ENCODE results near the gene SCN8A. TPM values are rescaled to one million over a fixed set of nuclear protein-coding genes. Genes with fewer than 3 reads are reported as not detected.

SCN8A gene
- total and polyA plus RNA-seq, 2 donors (not counting 3 experiments of a cell fraction or from before 2014, with no cell fraction given), result 9.4 to 20.4 TPM

- TF ChIP-seq GATA2 (IDR thresholded peaks at IDR 0.05; ENCODE audit: insufficient read depth, insufficient read length, low read depth, low read length) (no peak), POLR2AphosphoS5 (IDR thresholded peaks at IDR 0.05; ENCODE audit: insufficient read depth, low read depth, low read length) (no peak), EZH2 (IDR thresholded peaks at IDR 0.05; ENCODE audit: borderline replicate concordance, low read depth, low read length, severe bottlenecking) (no peak), CTCF (IDR thresholded peaks at IDR 0.05; ENCODE audit: extremely low read depth in 1 of 2, insufficient read depth in 1 of 2, low read depth in 1 of 2, low read length in 2 of 2) (no peak), MAX (IDR thresholded peaks at IDR 0.05; ENCODE audit: insufficient read depth, insufficient read length) (no peak), MYC (IDR thresholded peaks at IDR 0.05; ENCODE audit: low read depth, low read length) (no peak), JUN (IDR thresholded peaks at IDR 0.05; ENCODE audit: borderline replicate concordance, insufficient read depth, insufficient read length, low read depth) (no peak), POLR2A (IDR thresholded peaks at IDR 0.05; ENCODE audit: low read depth, low read length) (no peak), FOS (IDR thresholded peaks at IDR 0.05; ENCODE audit: borderline replicate concordance, insufficient read depth, low read length) (no peak)
- Histone ChIP-seq H3K79me2 (ENCODE audit: control insufficient read depth, insufficient read depth, low read length) (no peaks in the 10 kb centered on the region), H3K27me3 (ENCODE audit: control insufficient read depth in 2 of 2, insufficient read depth in 2 of 2, low read length in 2 of 2) (no peaks in the 10 kb centered on the region), H3K27ac (ENCODE audit: insufficient read depth, low read depth, low read length) (no peak overlapping the region), H3K36me3 (ENCODE audit: control insufficient read depth in 2 of 2, extremely low read depth in 1 of 2, insufficient read depth in 2 of 2, low read length in 2 of 2) (no peaks in the 10 kb centered on the region), H3K9me3 (replicated peaks; ENCODE audit: control insufficient read depth, insufficient read depth, low read length) (no peaks in the 10 kb centered on the region), H3K4me3 (replicated peaks in 1 of 3; ENCODE audit: insufficient read depth in 1 of 3, low read depth in 1 of 3, low read length in 3 of 3) (no peak overlapping the region), H3K9me1 (replicated peaks; ENCODE audit: control insufficient read depth, extremely low read depth, insufficient read depth, low read length) (no peaks in the 10 kb centered on the region), H2AFZ (ENCODE audit: low read depth, low read length) (no peak overlapping the region), H4K20me1 (replicated peaks; ENCODE audit: control insufficient read depth, extremely low read depth, insufficient read depth, low read length) (no peaks in the 10 kb centered on the region), H3K4me1 (ENCODE audit: control insufficient read depth, extremely low read depth, insufficient read depth, low read length) (peaks cover 2% of the 10 kb centered on the region), H3K9ac (replicated peaks; ENCODE audit: extremely low read depth, insufficient read depth, low read length) (no peak overlapping the region), H3K4me2 (ENCODE audit: insufficient read depth, low read length) (no peak overlapping the region)
- no TSS peak for BruUV-seq (replicated peaks)
- no peak for DNase-seq (ENCODE audit: low read depth, low spot score)
- ChIA-PET POLR2A (no interaction called here), CTCF (interaction anchor here (1.3 kb wide), 1 partner anchor 9 kb away, joined by 4 read pairs; no protein-coding TSS in a partner anchor)
- intact Hi-C loops (cut with micrococcal nuclease), result no loop called here
- dilution Hi-C loops (cut with MboI; ENCODE audit: extremely low pct_ligation_motif_present, low sequenced_read_pairs), result no loop called here
- FAIRE-seq, result no peak
Measured at GRCh38 chr12:51667269-51667668, 76.2 kb downstream of the SCN8A start.

Data from endothelial cell of umbilical vein (primary cell).